Measurements from ENCODE around the gene AK5.

Gene AK5

DNA sequence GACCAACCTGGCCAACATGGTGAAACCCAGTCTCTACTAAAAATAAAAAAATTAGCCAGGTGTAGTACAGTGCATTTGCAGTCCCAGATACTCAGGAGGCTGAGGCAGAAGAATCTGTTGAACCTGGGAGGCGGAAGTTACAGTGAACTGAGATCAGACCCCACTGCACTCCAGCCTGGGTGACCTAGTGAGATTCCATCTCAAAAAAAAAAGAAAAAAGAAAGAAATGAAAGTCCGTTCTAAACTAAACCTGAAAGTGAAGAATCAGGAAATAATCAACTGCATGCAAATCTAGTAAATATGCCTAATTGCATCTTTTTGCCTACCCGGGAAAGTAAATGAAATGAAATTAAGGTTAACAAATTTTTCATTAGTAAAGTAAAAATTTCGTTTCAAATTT lies 301.1 kb downstream of the AK5 start:
- H3K4me3 ChIP-seq (ENCODE audit: low read length) = no peak overlapping the region
- no peak for TF ChIP-seq ZNF274 (IDR thresholded peaks at IDR 0.05; ENCODE audit: low read depth, low read length)

DNA sequence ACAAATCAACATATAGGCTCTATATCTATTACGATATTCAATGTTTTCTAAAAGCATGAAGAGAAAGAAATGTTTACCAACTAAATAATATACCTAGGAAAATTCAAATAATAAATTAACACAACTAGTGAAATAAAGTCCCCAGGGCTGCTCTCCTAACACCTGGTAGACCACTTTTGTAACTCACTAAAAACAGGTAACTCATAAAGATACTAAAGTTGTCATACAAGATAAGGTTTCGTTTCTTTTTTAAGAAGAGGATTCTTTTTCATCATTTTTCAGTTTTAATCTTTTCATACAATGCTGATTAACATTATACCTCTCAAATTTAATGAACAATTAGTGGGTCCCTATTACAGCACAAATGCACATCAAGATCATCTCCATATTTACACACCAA lies 301.7 kb downstream of the AK5 start:
- H3K4me3 ChIP-seq (ENCODE audit: low read length) = no peak overlapping the region
- no peak for TF ChIP-seq ZNF274 (IDR thresholded peaks at IDR 0.05; ENCODE audit: low read depth, low read length)

DNA sequence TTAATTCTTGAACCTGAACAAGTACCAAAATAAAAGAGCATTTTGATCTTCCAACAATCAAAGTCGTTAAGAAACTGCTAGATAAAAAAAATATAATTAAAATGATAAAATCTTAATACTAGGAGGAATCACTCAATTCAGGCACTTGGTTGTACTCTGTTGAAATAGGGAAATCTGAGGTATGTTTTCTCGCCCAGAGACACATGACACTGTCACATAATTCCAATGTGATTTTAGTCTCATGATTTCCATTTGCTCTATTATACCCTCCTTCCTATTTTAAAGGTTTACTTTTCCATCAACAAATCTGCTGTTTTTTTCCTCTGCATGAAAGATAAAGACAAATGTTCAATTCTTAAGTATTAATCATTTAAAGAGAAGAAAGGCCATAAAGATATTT lies 303.1 kb downstream of the AK5 start:
- no peak for TF ChIP-seq ZNF274 (IDR thresholded peaks at IDR 0.05; ENCODE audit: low read depth, low read length)
- H3K4me3 ChIP-seq (ENCODE audit: low read length) = no peak overlapping the region

DNA sequence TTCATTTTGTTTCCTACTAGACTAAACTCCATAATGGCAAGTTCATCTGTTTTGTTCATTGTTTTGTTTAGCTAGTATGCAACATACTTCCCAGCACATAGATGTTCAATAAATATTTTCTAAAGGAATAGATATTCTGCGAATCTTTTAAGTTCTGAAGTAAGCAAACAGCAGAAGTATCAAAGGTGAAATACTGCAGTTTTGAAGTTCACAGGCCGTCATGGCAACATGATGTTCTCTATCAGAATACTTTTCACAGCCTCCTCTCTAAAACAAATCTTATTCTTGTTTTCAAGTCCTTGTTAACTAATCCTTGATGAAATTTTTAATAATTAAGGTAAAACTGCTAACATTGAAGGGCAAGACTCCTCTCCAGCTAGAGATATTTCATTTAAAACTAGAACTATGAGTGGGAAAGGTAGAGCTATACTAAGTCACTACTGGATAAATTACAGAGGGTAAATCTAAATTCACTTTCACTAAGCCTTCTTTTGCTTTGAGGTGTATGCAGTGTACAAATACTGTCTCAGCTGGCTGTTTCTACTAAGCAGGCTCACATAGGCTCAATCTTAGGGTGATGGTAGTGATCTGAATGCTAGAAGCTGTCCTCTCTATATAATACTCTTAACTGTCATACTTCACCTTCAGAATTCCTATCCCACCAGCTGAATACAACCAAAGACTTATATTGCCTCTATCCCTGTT lies 303.9 kb downstream of the AK5 start:
- no peak for TF ChIP-seq ZNF274 (IDR thresholded peaks at IDR 0.05; ENCODE audit: low read depth, low read length)
- no peak overlapping the region for H3K4me3 ChIP-seq (ENCODE audit: low read length)

DNA sequence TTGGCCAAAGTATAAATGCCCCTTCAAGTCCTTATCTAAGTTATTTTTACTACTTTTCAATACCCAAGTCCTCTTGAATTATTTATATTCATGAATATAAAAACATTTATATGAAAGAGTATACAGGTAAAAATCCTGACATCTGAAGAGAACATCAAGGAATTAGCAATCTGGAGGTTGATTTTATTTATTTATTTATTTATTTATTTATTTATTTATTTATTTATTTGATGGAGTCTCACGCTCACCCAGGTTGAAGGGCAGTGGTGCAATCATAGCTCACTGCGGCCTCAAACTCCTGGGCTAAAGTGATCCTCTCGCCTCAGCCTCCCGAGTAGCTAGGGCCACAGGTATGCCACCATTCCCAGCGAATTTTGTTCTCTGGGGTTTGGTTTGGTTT lies 307.4 kb downstream of the AK5 start:
- TF ChIP-seq ZNF274 (IDR thresholded peaks at IDR 0.05; ENCODE audit: low read depth, low read length) = no peak
- no peak overlapping the region for H3K4me3 ChIP-seq (ENCODE audit: low read length)

DNA sequence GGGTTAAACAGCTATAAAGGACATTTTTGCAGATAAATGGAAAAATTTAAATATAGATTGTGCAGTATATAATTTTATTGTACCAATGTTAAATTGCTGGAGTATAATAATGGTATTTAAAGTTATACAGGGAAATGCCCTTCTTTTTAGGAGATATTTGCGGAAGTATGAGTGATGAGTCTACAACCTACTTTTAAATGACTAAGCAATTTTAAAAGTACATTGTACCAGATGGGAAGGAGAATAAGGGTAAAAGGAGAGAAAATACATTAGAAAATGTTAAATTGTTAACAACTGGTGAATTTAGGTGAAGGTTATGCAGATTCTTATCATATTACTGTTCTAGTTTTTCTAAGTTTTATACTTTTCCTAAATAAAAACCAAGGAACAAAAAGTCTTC lies 308.8 kb downstream of the AK5 start:
- TF ChIP-seq ZNF274 (IDR thresholded peaks at IDR 0.05; ENCODE audit: low read depth, low read length) = no peak
- H3K4me3 ChIP-seq (ENCODE audit: low read length) = no peak overlapping the region

DNA sequence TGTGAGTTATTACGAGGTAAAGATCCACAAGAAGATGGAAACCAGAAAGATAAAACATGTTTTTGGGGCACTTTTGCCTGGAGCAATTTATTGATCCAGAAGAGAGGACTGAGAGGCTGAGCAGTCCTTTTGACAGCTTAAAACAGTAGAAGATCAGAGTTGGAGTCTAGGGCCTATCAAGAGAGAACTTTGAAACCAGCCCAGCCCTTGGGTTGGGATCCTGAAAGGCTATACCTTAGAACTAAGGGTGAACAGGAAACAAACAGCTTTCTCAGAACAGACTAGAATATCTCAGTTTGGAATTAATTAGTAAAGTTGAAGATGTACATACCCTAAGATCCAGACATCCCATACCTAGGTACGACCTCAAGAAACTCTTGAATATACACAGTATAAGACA lies 311.1 kb downstream of the AK5 start:
- TF ChIP-seq ZNF274 (IDR thresholded peaks at IDR 0.05; ENCODE audit: low read depth, low read length) = no peak
- H3K4me3 ChIP-seq (ENCODE audit: low read length) = no peak overlapping the region

DNA sequence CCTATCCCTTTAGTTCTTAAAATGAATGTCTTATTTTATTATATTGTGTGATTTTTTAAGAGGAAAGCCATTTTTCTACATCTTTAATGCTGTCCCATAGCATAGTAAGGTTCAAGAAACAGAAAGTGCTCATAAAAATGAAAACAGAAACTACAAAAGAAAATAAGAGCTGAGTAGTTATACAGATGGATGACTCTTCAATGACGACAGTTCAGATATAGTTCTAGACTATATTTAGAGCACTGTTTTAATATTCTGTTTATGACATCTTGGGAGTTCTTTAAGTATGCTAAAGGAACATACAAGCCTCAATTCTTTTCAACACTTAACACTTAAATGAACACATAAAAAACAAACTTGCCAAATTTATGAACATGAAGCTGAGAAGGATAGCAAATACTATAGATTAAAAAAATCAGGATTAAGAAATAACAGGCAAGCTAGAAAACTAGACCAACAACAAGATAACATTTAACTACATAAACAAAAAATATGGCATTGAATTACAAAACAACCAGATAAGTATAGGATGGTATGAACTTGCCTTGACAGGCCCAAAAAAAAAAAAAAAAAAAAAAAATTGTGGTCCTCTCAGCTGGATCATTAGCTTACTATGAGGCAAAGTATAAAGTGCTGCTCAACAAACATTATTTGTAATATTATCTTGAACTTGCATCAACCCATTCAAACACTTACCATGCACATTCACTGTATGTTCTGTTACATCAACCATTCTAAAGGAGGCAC lies 312.7 kb downstream of the AK5 start:
- H3K4me3 ChIP-seq (ENCODE audit: low read length) = no peak overlapping the region
- no peak for TF ChIP-seq ZNF274 (IDR thresholded peaks at IDR 0.05; ENCODE audit: low read depth, low read length)

DNA sequence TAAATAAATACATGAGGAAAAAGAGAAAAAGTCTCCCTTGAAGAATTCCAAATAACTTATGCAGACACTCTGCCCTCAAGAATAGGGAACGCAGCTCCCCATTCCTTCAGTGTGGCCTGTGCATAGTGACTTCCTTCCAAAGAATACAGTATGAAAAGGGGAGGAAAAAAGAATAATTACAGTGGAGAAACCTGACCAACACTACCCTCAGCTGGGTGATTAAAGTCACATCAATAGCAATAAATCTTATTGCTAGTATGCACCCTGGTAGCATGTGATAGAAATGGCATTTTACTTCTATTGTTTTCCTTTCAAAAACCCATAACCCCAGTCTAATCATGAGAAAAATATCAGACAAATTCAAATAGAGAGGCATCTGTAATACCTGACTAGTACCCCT lies 315.5 kb downstream of the AK5 start:
- H3K4me3 ChIP-seq (ENCODE audit: low read length) = no peak overlapping the region
- TF ChIP-seq ZNF274 (IDR thresholded peaks at IDR 0.05; ENCODE audit: low read depth, low read length) = no peak

DNA sequence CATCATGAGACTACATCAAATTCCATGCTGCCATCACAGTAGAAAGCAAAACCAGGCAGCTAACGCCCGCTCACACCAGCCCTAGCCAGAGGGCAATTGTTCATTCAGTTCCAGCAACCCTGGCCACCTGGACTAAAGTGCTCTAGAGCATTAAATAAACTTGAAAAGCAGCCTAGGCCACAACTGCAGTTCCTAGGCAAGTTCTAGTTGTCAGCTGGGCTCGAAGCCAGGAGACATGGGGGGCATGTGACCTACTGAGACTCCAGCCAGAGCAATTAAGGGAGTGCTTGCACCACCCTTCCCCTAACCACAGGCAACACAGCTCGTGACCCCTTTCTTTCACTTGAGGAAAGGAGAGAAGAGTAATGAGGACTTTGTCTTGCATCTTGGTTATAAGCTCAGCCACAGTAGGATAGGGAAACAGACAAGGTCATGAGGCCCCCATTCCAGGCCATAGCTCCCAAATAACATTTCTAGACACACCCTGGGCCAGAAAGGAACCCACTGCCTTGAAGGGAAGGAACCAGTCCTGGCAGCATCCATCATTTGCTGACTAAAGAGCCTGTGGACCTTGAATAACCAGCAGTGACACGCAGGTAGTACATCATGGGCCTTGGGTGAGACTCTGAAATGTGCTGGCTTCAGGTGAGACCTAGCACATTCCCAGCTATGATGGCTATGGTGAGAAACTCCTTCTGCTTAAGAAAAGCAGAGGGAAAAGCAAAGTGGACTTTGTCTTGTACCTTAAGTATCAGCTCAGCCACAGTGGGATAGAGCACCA lies 323.6 kb downstream of the AK5 start:
- no peak for TF ChIP-seq ZNF274 (IDR thresholded peaks at IDR 0.05; ENCODE audit: low read depth, low read length)

DNA sequence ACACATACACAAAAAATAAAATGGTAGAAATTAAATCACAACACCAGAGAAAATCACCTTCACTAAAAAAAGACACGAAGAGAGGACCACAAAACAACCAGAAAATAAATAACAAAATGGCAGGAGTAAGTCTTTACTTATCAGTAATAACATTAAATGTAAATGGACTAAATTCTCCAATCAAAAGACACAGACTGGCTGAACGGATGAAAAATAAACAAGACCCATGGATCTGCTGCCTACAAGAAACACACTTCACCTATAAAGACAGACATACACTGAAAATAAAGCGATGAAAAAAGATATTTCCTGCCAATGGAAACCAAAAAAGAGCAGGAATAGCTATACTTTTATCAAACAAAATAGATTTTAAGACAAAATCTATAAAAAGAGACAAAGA lies 327.1 kb downstream of the AK5 start:
- TF ChIP-seq ZNF274 (IDR thresholded peaks at IDR 0.05; ENCODE audit: low read depth, low read length) = no peak
- no peak overlapping the region for H3K4me3 ChIP-seq (ENCODE audit: low read length)

More for the DNA sequence above, 323.6 kb downstream of the AK5 start:
- H3K4me3 ChIP-seq (ENCODE audit: low read length) = no peak overlapping the region
